Kidney epithelial cell (primary cell): Measurements from ENCODE around the gene IRGQ. TPM values are rescaled to one million over a fixed set of nuclear protein-coding genes. Genes with fewer than 3 reads are reported as not detected.

Experiments used
- DNase-seq: peaks from one replicate; pipeline ENCODE4 v3.0.0-alpha.2; 2010; ENCODE audit warnings: low read depth
- H3K27me3 ChIP-seq: 2 replicates; pipeline ENCODE4 v1.6.0; 2011; ENCODE audit warnings: low read length; ENCODE audit not compliant: control insufficient read depth, insufficient read depth
- H3K36me3 ChIP-seq: 2 replicates; pipeline ENCODE4 v1.5.1; 2011; ENCODE audit warnings: low read length; ENCODE audit not compliant: control insufficient read depth, insufficient read depth
- H3K4me3 ChIP-seq: 2 replicates; pipeline ENCODE4 v1.5.1; 2011; ENCODE audit warnings: low read depth, mild to moderate bottlenecking, control low read depth, low read length
- CTCF ChIP-seq: IDR thresholded peaks from 2 replicates; pipeline ENCODE4 v1.5.1; 2011; ENCODE audit warnings: mild to moderate bottlenecking, moderate library complexity, low read length, control low read depth, inconsistent platforms; ENCODE audit not compliant: insufficient read depth, poor library complexity, severe bottlenecking
- total RNA-seq: library from RNA; depleted of rRNA; stranded (reverse); fragments of >200 nt; gene quantifications from 2 replicates; pipeline ENCODE4 v1.2.3, GENCODE V29; 2015

The IRGQ gene
- total RNA-seq, 1 donor from 2014 or later, result 49.6 TPM

- Histone ChIP-seq H3K4me3 (no peak overlapping the region), H3K36me3 (no peaks in the 10 kb centered on the region), H3K27me3 (no peaks in the 10 kb centered on the region)
- no peak for DNase-seq
- no peak for TF ChIP-seq CTCF
These were observed 2.7 kb upstream of the IRGQ start for GRCh38 chr19:43598445-43599240.

- Histone ChIP-seq H3K36me3 (peaks cover 1% of the 10 kb centered on the region), H3K27me3 (no peaks in the 10 kb centered on the region), H3K4me3 (no peak overlapping the region)
- no peak for TF ChIP-seq CTCF
- DNase-seq, result no peak
These were observed 1.9 kb upstream of the IRGQ start for GRCh38 chr19:43597876-43598275.

GRCh38 chr19:43596842-43597461 is 1.0 kb upstream of the IRGQ start:
- peaks cover 2% of the 10 kb centered on the region for H3K36me3 ChIP-seq
- DNase-seq, result no peak
- H3K27me3 ChIP-seq, result no peaks in the 10 kb centered on the region
- TF ChIP-seq CTCF, result no peak
- H3K4me3 ChIP-seq, result peak overlapping the region; percentile 63

- Histone ChIP-seq H3K36me3 (peaks cover 2% of the 10 kb centered on the region), H3K4me3 (peak overlapping the region; percentile 67), H3K27me3 (no peaks in the 10 kb centered on the region)
- DNase-seq, result no peak
- no peak for TF ChIP-seq CTCF
These were observed 332 bp downstream of the IRGQ start for GRCh38 chr19:43595605-43595998.

- peak; percentile 32 for DNase-seq
- peak; percentile 92 for TF ChIP-seq CTCF
- H3K4me3 ChIP-seq, result peak overlapping the region; percentile 67
- no peaks in the 10 kb centered on the region for H3K27me3 ChIP-seq
- H3K36me3 ChIP-seq, result peaks cover 2% of the 10 kb centered on the region
These were observed 977 bp downstream of the IRGQ start for GRCh38 chr19:43594710-43595604.
